Karpas-422 (cell line): Measurements from ENCODE around the gene LRRC27. TPM values are rescaled to one million over a fixed set of nuclear protein-coding genes. Genes with fewer than 3 reads are reported as not detected.

Experiments
- DNase-seq: peaks from one replicate; pipeline ENCODE4 v3.0.0-alpha.2; 2015
- H2AFZ ChIP-seq: fragments of 200-600 bp; sonication (generic); 2 replicates; pipeline ENCODE4 v1.6.1; 2014; ENCODE audit warnings: antibody characterized with exemption, low read length, mixed read lengths
- H3K27ac ChIP-seq: fragments of 200-600 bp; sonication (generic); 2 replicates; pipeline ENCODE4 v1.5.1; 2014; ENCODE audit warnings: mild to moderate bottlenecking, low read length, moderate library complexity
- H3K27me3 ChIP-seq: fragments of 200-600 bp; sonication (generic); 2 replicates; pipeline ENCODE4 v1.6.1; 2014; ENCODE audit warnings: low read length, mixed read lengths
- H3K36me3 ChIP-seq: fragments of 200-600 bp; sonication (generic); 2 replicates; pipeline ENCODE4 v1.6.1; 2014; ENCODE audit warnings: low read length, mixed read lengths; ENCODE audit not compliant: insufficient read depth
- H3K4me1 ChIP-seq: fragments of 200-600 bp; sonication (generic); 2 replicates; pipeline ENCODE4 v1.6.1; 2014; ENCODE audit warnings: mild to moderate bottlenecking, low read length, mixed read lengths
- H3K4me2 ChIP-seq: fragments of 200-600 bp; sonication (generic); 2 replicates; pipeline ENCODE4 v1.6.1; 2014; ENCODE audit warnings: low read length, low read depth, mild to moderate bottlenecking; ENCODE audit not compliant: poor library complexity, severe bottlenecking
- H3K4me3 ChIP-seq: fragments of 200-600 bp; sonication (generic); 2 replicates; pipeline ENCODE4 v1.5.1; 2014; ENCODE audit warnings: mild to moderate bottlenecking, antibody characterized with exemption, low read length, mixed read lengths
- H3K79me2 ChIP-seq: fragments of 200-600 bp; sonication (generic); 2 replicates; pipeline ENCODE4 v1.6.1; 2014; ENCODE audit warnings: mild to moderate bottlenecking, low read length, mixed read lengths
- H3K9ac ChIP-seq: fragments of 200-600 bp; sonication (generic); 2 replicates; pipeline ENCODE4 v1.6.0; 2014; ENCODE audit warnings: low read length
- H3K9me2 ChIP-seq: fragments of 200-600 bp; sonication (generic), shearing (Covaris generic); replicated peaks from 2 replicates; pipeline ENCODE4 v1.6.0; 2014; ENCODE audit warnings: mild to moderate bottlenecking, low read length, moderate library complexity; ENCODE audit not compliant: insufficient read depth
- H3K9me3 ChIP-seq: fragments of 300-700, 200-600 bp; sonication (generic); 2 replicates; pipeline ENCODE4 v1.6.1; 2014; ENCODE audit warnings: low read length, mixed read lengths
- H4K20me1 ChIP-seq: fragments of 200-600 bp; sonication (generic); 2 replicates; pipeline ENCODE4 v1.6.1; 2014; ENCODE audit warnings: mild to moderate bottlenecking, antibody characterized with exemption, low read length, low read depth; ENCODE audit not compliant: insufficient read depth
- total RNA-seq: library from RNA; depleted of rRNA; stranded (reverse); fragments of >200 nt; shearing (Covaris generic); gene quantifications from 2 replicates; pipeline ENCODE4 v1.2.3, GENCODE V29; 2014; ENCODE audit warnings: low replicate concordance; rRNA removed

Gene LRRC27
- total RNA-seq, 1 experiment from 2014 or later: 2.2 TPM

GRCh38 chr10:132427006-132427771 lies 95.2 kb downstream of the LRRC27 start:
- no peak overlapping the region for H2AFZ ChIP-seq
- H3K9ac ChIP-seq: no peak overlapping the region
- H3K79me2 ChIP-seq: no peaks in the 10 kb centered on the region
- no peak for DNase-seq
- H3K4me1 ChIP-seq: peaks cover 44% of the 10 kb centered on the region
- H3K9me2 ChIP-seq: no peaks in the 10 kb centered on the region
- H3K36me3 ChIP-seq: no peaks in the 10 kb centered on the region
- no peak overlapping the region for H3K4me3 ChIP-seq
- H3K27ac ChIP-seq: no peak overlapping the region
- no peaks in the 10 kb centered on the region for H3K9me3 ChIP-seq
- H3K27me3 ChIP-seq: no peaks in the 10 kb centered on the region
- no peaks in the 10 kb centered on the region for H4K20me1 ChIP-seq
- H3K4me2 ChIP-seq: no peak overlapping the region

- no peak overlapping the region for H3K4me3 ChIP-seq
- H3K79me2 ChIP-seq: no peaks in the 10 kb centered on the region
- H3K4me1 ChIP-seq: peaks cover 44% of the 10 kb centered on the region
- no peaks in the 10 kb centered on the region for H3K9me3 ChIP-seq
- DNase-seq: no peak
- H2AFZ ChIP-seq: no peak overlapping the region
- no peak overlapping the region for H3K9ac ChIP-seq
- H3K36me3 ChIP-seq: no peaks in the 10 kb centered on the region
- H3K4me2 ChIP-seq: no peak overlapping the region
- H3K27ac ChIP-seq: no peak overlapping the region
- no peaks in the 10 kb centered on the region for H4K20me1 ChIP-seq
- no peaks in the 10 kb centered on the region for H3K27me3 ChIP-seq
- H3K9me2 ChIP-seq: no peaks in the 10 kb centered on the region
Observed at GRCh38 chr10:132427939-132428367, 96.0 kb downstream of the LRRC27 start.

- H3K9me2 ChIP-seq: no peaks in the 10 kb centered on the region
- H4K20me1 ChIP-seq: no peaks in the 10 kb centered on the region
- no peak overlapping the region for H2AFZ ChIP-seq
- H3K27ac ChIP-seq: no peak overlapping the region
- DNase-seq: no peak
- H3K27me3 ChIP-seq: no peaks in the 10 kb centered on the region
- H3K4me3 ChIP-seq: no peak overlapping the region
- H3K4me1 ChIP-seq: peaks cover 43% of the 10 kb centered on the region
- H3K4me2 ChIP-seq: no peak overlapping the region
- H3K79me2 ChIP-seq: no peaks in the 10 kb centered on the region
- no peaks in the 10 kb centered on the region for H3K36me3 ChIP-seq
- no peak overlapping the region for H3K9ac ChIP-seq
- H3K9me3 ChIP-seq: no peaks in the 10 kb centered on the region
Observed at GRCh38 chr10:132428486-132428995, 96.5 kb downstream of the LRRC27 start.

Other genes with a start within 250 kb of the LRRC27 start
- gene DPYSL4, start 145.2 kb upstream of the LRRC27 start, total RNA-seq: 0.11 TPM in 1 of 2 replicates, not detected in the other
- 8.4 and 20.7 TPM in 2 replicates for gene STK32C, start 24.2 kb upstream of the LRRC27 start, total RNA-seq
- 1.4 and 3.7 TPM in 2 replicates for gene PWWP2B, start 65.0 kb downstream of the LRRC27 start, total RNA-seq
- gene INPP5A, start 205.6 kb downstream of the LRRC27 start, total RNA-seq: 9.1 and 11.8 TPM in 2 replicates